ENCODE measurements around the gene APC2. TPM values are rescaled to one million over a fixed set of nuclear protein-coding genes. Genes with fewer than 3 reads are reported as not detected.

The APC2 gene
- total RNA-seq, 1 experiment from 2014 or later, result 0.68 TPM

DNA sequence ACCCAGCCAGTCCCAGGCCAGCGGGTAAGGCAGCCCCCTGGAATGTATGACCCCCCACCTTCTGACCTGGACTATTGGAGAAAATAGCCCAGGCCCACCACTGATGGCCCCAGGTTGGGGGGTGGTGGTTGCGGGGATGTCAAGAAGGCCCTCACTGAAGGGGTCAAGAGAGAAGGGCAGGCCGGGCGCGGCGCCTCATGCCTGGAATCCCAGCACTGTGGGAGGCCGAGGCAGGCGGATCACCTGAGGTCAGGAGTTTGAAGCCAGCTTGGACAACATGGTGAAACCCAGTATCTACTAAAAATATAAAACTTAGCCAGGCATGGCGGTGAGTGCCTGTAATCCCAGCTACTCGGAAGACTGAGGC lies 64.4 kb downstream of the APC2 start:
- H3K27me3 Mint-ChIP-seq (ENCODE audit: low read depth), result peaks cover 77% of the 10 kb centered on the region
- Histone ChIP-seq H3K79me2 (ENCODE audit: insufficient read depth, low read length) (no peaks in the 10 kb centered on the region), H3K14ac (ENCODE audit: insufficient read depth, low read length) (no peak overlapping the region), H4K20me1 (ENCODE audit: control insufficient read depth, insufficient read depth, insufficient read length) (no peaks in the 10 kb centered on the region), H3K18ac (ENCODE audit: insufficient read length, low read depth, low read length) (no peak overlapping the region), H4K8ac (replicated peaks; ENCODE audit: insufficient read length, low read depth, low read length) (no peak overlapping the region), H2BK5ac (ENCODE audit: insufficient read length, low read length) (no peak overlapping the region), H4K91ac (ENCODE audit: insufficient read length, low read depth, low read length) (no peak overlapping the region), H3K9me3 (ENCODE audit: control insufficient read depth, low read depth, low read length) (no peaks in the 10 kb centered on the region), H3K4me1 (ENCODE audit: insufficient read depth, low read length) (no peaks in the 10 kb centered on the region), H2AFZ (ENCODE audit: low read length) (no peak overlapping the region), H3K23me2 (ENCODE audit: insufficient read length, low read depth, low read length, poor library complexity, severe bottlenecking) (no peaks in the 10 kb centered on the region), H3K27ac (ENCODE audit: insufficient read length, low read depth, low read length) (no peak overlapping the region), H3K4me2 (ENCODE audit: insufficient read depth, insufficient read length, low read length) (no peak overlapping the region), H2BK120ac (ENCODE audit: low read depth, low read length, poor library complexity, severe bottlenecking) (no peak overlapping the region), H2AK5ac (ENCODE audit: insufficient read length, low read length) (no peak overlapping the region), H3T11ph (ENCODE audit: low read length) (no peak overlapping the region), H2BK20ac (ENCODE audit: low read depth, low read length, poor library complexity, severe bottlenecking) (no peak overlapping the region), H3K27me3 (ENCODE audit: insufficient read depth, low read length) (no peaks in the 10 kb centered on the region), H3K23ac (ENCODE audit: insufficient read length, low read depth, low read length) (no peak overlapping the region), H3K9ac (ENCODE audit: extremely low read depth, insufficient read length, low read length) (no peak overlapping the region), H3K4ac (ENCODE audit: low read depth, low read length) (no peak overlapping the region), H4K5ac (ENCODE audit: insufficient read length, low read depth, low read length) (no peak overlapping the region), H2BK15ac (ENCODE audit: low read depth, low read length) (no peak overlapping the region), H2BK12ac (ENCODE audit: insufficient read length, low read depth, low read length) (no peak overlapping the region), H3K56ac (ENCODE audit: insufficient read length, low read depth, low read length) (no peak overlapping the region), H3K79me1 (ENCODE audit: insufficient read depth, low read depth, low read length, poor library complexity, severe bottlenecking) (no peaks in the 10 kb centered on the region)
- no peak overlapping the region for H3K4me3 Mint-ChIP-seq
- no peak for DNase-seq
- TF ChIP-seq, protein P1, sequence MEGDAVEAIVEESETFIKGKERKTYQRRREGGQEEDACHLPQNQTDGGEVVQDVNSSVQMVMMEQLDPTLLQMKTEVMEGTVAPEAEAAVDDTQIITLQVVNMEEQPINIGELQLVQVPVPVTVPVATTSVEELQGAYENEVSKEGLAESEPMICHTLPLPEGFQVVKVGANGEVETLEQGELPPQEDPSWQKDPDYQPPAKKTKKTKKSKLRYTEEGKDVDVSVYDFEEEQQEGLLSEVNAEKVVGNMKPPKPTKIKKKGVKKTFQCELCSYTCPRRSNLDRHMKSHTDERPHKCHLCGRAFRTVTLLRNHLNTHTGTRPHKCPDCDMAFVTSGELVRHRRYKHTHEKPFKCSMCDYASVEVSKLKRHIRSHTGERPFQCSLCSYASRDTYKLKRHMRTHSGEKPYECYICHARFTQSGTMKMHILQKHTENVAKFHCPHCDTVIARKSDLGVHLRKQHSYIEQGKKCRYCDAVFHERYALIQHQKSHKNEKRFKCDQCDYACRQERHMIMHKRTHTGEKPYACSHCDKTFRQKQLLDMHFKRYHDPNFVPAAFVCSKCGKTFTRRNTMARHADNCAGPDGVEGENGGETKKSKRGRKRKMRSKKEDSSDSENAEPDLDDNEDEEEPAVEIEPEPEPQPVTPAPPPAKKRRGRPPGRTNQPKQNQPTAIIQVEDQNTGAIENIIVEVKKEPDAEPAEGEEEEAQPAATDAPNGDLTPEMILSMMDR (conservative IDR thresholded peaks at IDR 0.05), result no peak
- H3K9me3 Mint-ChIP-seq, result peaks cover 0 to 8% of the 10 kb centered on the region in 2 experiments; a peak in 1 of 5 replicates
- no CpG with 5 or more reads among the region's 10 CpGs for WGBS (ENCODE audit: extremely low coverage, insufficient read length, low lambda C conversion rate)
- H3K36me3 Mint-ChIP-seq (ENCODE audit: insufficient read depth in 1 of 3, low read depth in 3 of 3), result no peaks in the 10 kb centered on the region
- peaks cover 12 to 14% of the 10 kb centered on the region in 2 experiments for H3K4me1 Mint-ChIP-seq
- H3K27ac Mint-ChIP-seq, result no peak overlapping the region
